HepG2 (cell line): ENCODE measurements around the gene PSMD6. TPM values are rescaled to one million over a fixed set of nuclear protein-coding genes. Genes with fewer than 3 reads are reported as not detected.
A peak's percentile ranks its signal among the peaks of the same experiment; 100 is the strongest.

Experiments used
- BORCS8-MEF2B ChIP-seq: sonication (generic); formaldehyde crosslinking; IDR thresholded peaks from 2 replicates; pipeline ENCODE4 v1.8.0; 2022; ENCODE audit warnings: mild to moderate bottlenecking, missing genetic modification reagents
- CBX2 ChIP-seq, 2 experiments: fragments of 200-600 bp in 1 of 2; sonication (generic); formaldehyde crosslinking in 1 of 2; IDR thresholded peaks; 2 replicates each; pipeline versions ENCODE4 v1.7.0 to v1.8.1; 2018 to 2022; ENCODE audit warnings: low read depth in 2 of 2, low read length in 1 of 2, mild to moderate bottlenecking in 1 of 2, missing genetic modification reagents in 1 of 2
- DMTF1 ChIP-seq: sonication (generic); formaldehyde crosslinking; IDR thresholded peaks from 2 replicates; pipeline ENCODE4 v1.4.0; 2020; ENCODE audit warnings: mild to moderate bottlenecking, missing genetic modification reagents
- FOSL2 ChIP-seq: sonication (generic); formaldehyde crosslinking; IDR thresholded peaks from 2 replicates; pipeline ENCODE4 v1.4.0; 2020; ENCODE audit warnings: missing genetic modification reagents
- IRF2 ChIP-seq: IDR thresholded peaks from 2 replicates; pipeline ENCODE4 v1.6.1; 2018; ENCODE audit warnings: missing genetic modification reagents, missing compliant biosample characterization
- KAT8 ChIP-seq: IDR thresholded peaks from 2 replicates; pipeline ENCODE4 v1.6.1; 2016; ENCODE audit warnings: missing genetic modification reagents, missing compliant biosample characterization
- REPIN1 ChIP-seq: sonication (generic); formaldehyde crosslinking; IDR thresholded peaks from 2 replicates; pipeline ENCODE4 v1.8.0; 2022; ENCODE audit warnings: missing genetic modification reagents, low read depth, mild to moderate bottlenecking, borderline replicate concordance
- SAP130 ChIP-seq: IDR thresholded peaks from 2 replicates; pipeline ENCODE4 v1.6.1; 2016; ENCODE audit warnings: low read depth
- SMAD3 ChIP-seq: sonication (generic); formaldehyde crosslinking; IDR thresholded peaks from 2 replicates; pipeline ENCODE4 v1.4.0; 2020; ENCODE audit warnings: missing genetic modification reagents
- SMC3 ChIP-seq: IDR thresholded peaks from 2 replicates; pipeline ENCODE4 v1.6.1; 2011; ENCODE audit warnings: low read length, improper control_type of control experiment
- STAG1 ChIP-seq: sonication (generic); formaldehyde crosslinking; IDR thresholded peaks from 2 replicates; pipeline ENCODE4 v1.4.0; 2020; ENCODE audit warnings: missing genetic modification reagents
- TARDBP ChIP-seq: sonication (generic); formaldehyde crosslinking; IDR thresholded peaks from 2 replicates; pipeline ENCODE4 v1.8.0; 2022; ENCODE audit warnings: mild to moderate bottlenecking, missing genetic modification reagents
- XRCC5 ChIP-seq: fragments of 200-400 bp; formaldehyde crosslinking; optimal IDR thresholded peaks from 2 replicates; pipeline ENCODE3; 2017; ENCODE audit warnings: mild to moderate bottlenecking, low read length
- ZBTB25 ChIP-seq: IDR thresholded peaks from 2 replicates; pipeline ENCODE4 v1.6.1; 2018; ENCODE audit warnings: missing genetic modification reagents
- ZBTB26 ChIP-seq: IDR thresholded peaks from 2 replicates; pipeline ENCODE4 v1.6.1; 2016; ENCODE audit warnings: missing compliant biosample characterization, missing genetic modification reagents, borderline replicate concordance
- ZBTB7A ChIP-seq: sonication (generic); formaldehyde crosslinking; IDR thresholded peaks from 2 replicates; pipeline ENCODE4 v1.8.0; 2022; ENCODE audit warnings: mild to moderate bottlenecking, missing genetic modification reagents
- ZFP1 ChIP-seq: IDR thresholded peaks from 2 replicates; pipeline ENCODE4 v1.6.1; 2016
- ZFP41 ChIP-seq: sonication (generic); formaldehyde crosslinking; IDR thresholded peaks from 2 replicates; pipeline ENCODE4 v1.4.0; 2020; ENCODE audit warnings: mild to moderate bottlenecking, missing genetic modification reagents, borderline replicate concordance
- ZFP62 ChIP-seq: sonication (generic); formaldehyde crosslinking; IDR thresholded peaks from 2 replicates; pipeline ENCODE4 v1.4.0; 2020; ENCODE audit warnings: missing genetic modification reagents
- ZNF30 ChIP-seq: sonication (generic); formaldehyde crosslinking; IDR thresholded peaks from 2 replicates; pipeline ENCODE4 v1.5.0; 2020; ENCODE audit warnings: mild to moderate bottlenecking, missing genetic modification reagents
- ZNF382 ChIP-seq: sonication (generic); formaldehyde crosslinking; IDR thresholded peaks from 2 replicates; pipeline ENCODE4 v1.5.0; 2020; ENCODE audit warnings: missing genetic modification reagents, mild to moderate bottlenecking, borderline replicate concordance
- ZNF580 ChIP-seq: IDR thresholded peaks from 2 replicates; pipeline ENCODE4 v1.6.1; 2016; ENCODE audit warnings: low read depth, borderline replicate concordance
- ZNF614 ChIP-seq: IDR thresholded peaks from 2 replicates; pipeline ENCODE4 v1.6.1; 2018; ENCODE audit warnings: missing biosample characterization, missing genetic modification reagents, inconsistent platforms, borderline replicate concordance
- ZNF670 ChIP-seq: sonication (generic); formaldehyde crosslinking; IDR thresholded peaks from 2 replicates; pipeline ENCODE4 v1.8.0; 2022; ENCODE audit warnings: mild to moderate bottlenecking, missing genetic modification reagents, borderline replicate concordance
- ZNF720 ChIP-seq: sonication (generic); formaldehyde crosslinking; IDR thresholded peaks from 2 replicates; pipeline ENCODE4 v1.4.0; 2020; ENCODE audit warnings: missing genetic modification reagents
- polyA plus RNA-seq, 8 experiments: library from polyadenylated mRNA; depleted of rRNA in 3 of 8; stranded (reverse) in 7 of 8; unstranded in 1 of 8; fragments of >200 nt; fragmentation: Illumina TruSeq in 4 of 8; extraction: Trizol in 4 of 8; gene quantifications; 2 replicates each; pipeline versions ENCODE4 v1.2.1 to v1.2.3, GENCODE V29; 2011 to 2016; ENCODE audit warnings: low read depth in 4 of 8, missing spikeins in 1 of 8, mixed read lengths in 1 of 8; ENCODE audit not compliant: insufficient read depth in 1 of 8
- total RNA-seq, 5 experiments: library from RNA; depleted of rRNA; stranded (reverse); fragments of >200 nt; fragmentation: Illumina TruSeq; extraction: Trizol; gene quantifications; 2 replicates each; pipeline ENCODE4 v1.2.3, GENCODE V29; 2016; ENCODE audit warnings: low read depth in 1 of 5

PSMD6 gene
- total and polyA plus RNA-seq, 2 of the 13 experiments (the other 11 are each of a cell fraction or from before 2014, with no cell fraction given) = 36.8 to 117 TPM

- TF ChIP-seq STAG1 (CRISPR knock-in tag) = peak; percentile 87
- TF ChIP-seq ZBTB26 (CRISPR knock-in tag) = 0 out of 2 replicates have a peak, but pooled peaks have one; percentile 46
- TF ChIP-seq FOSL2 = peak; percentile 22; the same call in 1 of the 2 replicates
- 0 out of 2 replicates have a peak, but pooled peaks have one; percentile 38 for TF ChIP-seq ZNF614 (CRISPR knock-in tag)
- TF ChIP-seq REPIN1 (CRISPR knock-in tag) = peak; percentile 50; the same call in 1 of the 2 replicates
- peak; percentile 45; the same call in 1 of the 2 replicates for TF ChIP-seq IRF2 (CRISPR knock-in tag)
- peak; percentile 28 for TF ChIP-seq XRCC5
- peak; percentile 94 for TF ChIP-seq SMC3
- TF ChIP-seq SAP130 = peak; percentile 39; the same call in 1 of the 2 replicates
- 0 out of 2 replicates have a peak, but pooled peaks have one; percentile 35 for TF ChIP-seq SMAD3
- no peak for TF ChIP-seq ZNF382 (CRISPR knock-in tag)
- 0 out of 2 replicates have a peak, but pooled peaks have one; percentile 32 for TF ChIP-seq ZBTB25 (CRISPR knock-in tag)
- TF ChIP-seq KAT8 (CRISPR knock-in tag) = 0 out of 2 replicates have a peak, but pooled peaks have one; percentile 17
- 0 out of 2 replicates have a peak, but pooled peaks have one; percentile 36 for TF ChIP-seq TARDBP (CRISPR knock-in tag)
- no peak for TF ChIP-seq ZNF670 (CRISPR knock-in tag)
- 0 out of 2 replicates have a peak, but pooled peaks have one; percentile 37 for TF ChIP-seq BORCS8-MEF2B (CRISPR knock-in tag)
- no peak for TF ChIP-seq ZNF30
- TF ChIP-seq DMTF1 (CRISPR knock-in tag) = no peak
- no peak for TF ChIP-seq ZFP62 (CRISPR knock-in tag)
- TF ChIP-seq ZBTB7A (CRISPR knock-in tag) = no peak
- no peak for TF ChIP-seq ZNF720 (CRISPR knock-in tag)
- no peak for TF ChIP-seq CBX2 (IDR thresholded peaks at IDR 0.05; ENCODE audit: low read depth, low read length)
- TF ChIP-seq CBX2 (CRISPR knock-in tag; IDR thresholded peaks at IDR 0.05; ENCODE audit: low read depth) = no peak
- no peak for TF ChIP-seq ZFP1 (CRISPR knock-in tag)
- no peak for TF ChIP-seq ZFP41 (CRISPR knock-in tag)
- TF ChIP-seq ZNF580 (CRISPR knock-in tag) = 0 out of 2 replicates have a peak, but pooled peaks have one; percentile 40
These were observed 29.6 kb downstream of the PSMD6 start (continued) for GRCh38 chr3:63993653-63994079.
